K562 (cell line): ENCODE measurements around the gene PLCE1. TPM values are rescaled to one million over a fixed set of nuclear protein-coding genes. Genes with fewer than 3 reads are reported as not detected.

ENCODE experiments used
- ATAC-seq: fragments of 200-7000 bp; cut with Tn5 transposase; 3 replicates; pipeline ENCODE4 v1.9.1; 2020; ENCODE audit warnings: moderate library complexity
- BruUV-seq: library from RNA; stranded (reverse); fragments of 400-500 nt; replicated peaks from 2 replicates; lab custom pipeline; 2021; lab: Mats Ljungman, UMichigan
- CTCF ChIA-PET: fragments of 300-600 bp; formaldehyde crosslinking; extraction: SDS; loops from one replicate; lab custom pipeline; 2021; ENCODE audit warnings: low intra/inter-chr PET ratio; lab: Yijun Ruan, JAX
- POLR2A ChIA-PET: fragments of 300-600, 350-650 bp; sonication (Branson Sonifier 250); formaldehyde crosslinking; extraction: SDS; loops from one replicate; lab custom pipeline; 2021; ENCODE audit warnings: antibody characterized with exemption, inconsistent platforms; lab: Yijun Ruan, JAX
- DNase-seq, 4 experiments: peaks; one replicate each; pipeline versions ENCODE4 v3.0.0 to v3.0.0-alpha.2; 2011 to 2018; ENCODE audit warnings: low spot score in 3 of 4, mixed read lengths in 3 of 4; ENCODE audit errors: extremely low read depth in 1 of 4
- FAIRE-seq: peaks from 2 replicates; lab custom pipeline; 2011; peaks lifted over from hg19 to GRCh38; lab: Jason Lieb, UNC
- H2AFZ ChIP-seq: 2 replicates; pipeline ENCODE4 v1.6.0; 2011; ENCODE audit warnings: low read depth, low read length, control low read depth, inconsistent platforms
- H3K27ac ChIP-seq: fragments of 200-600 bp; 3 replicates; pipeline ENCODE4 v1.8.0; 2011; ENCODE audit warnings: low read depth, mild to moderate bottlenecking, control low read depth, inconsistent platforms, low read length, moderate library complexity, mixed read lengths; ENCODE audit errors: extremely low read depth
- H3K27me3 ChIP-seq, 2 experiments: fragments of 300-600 bp in 1 of 2; 2 replicates in 1 of 2; 3 replicates in 1 of 2; pipeline versions ENCODE4 v1.6.0 to v1.8.0; 2011; ENCODE audit warnings: inconsistent platforms in 2 of 2, low read length in 2 of 2, mild to moderate bottlenecking in 1 of 2, mixed read lengths in 1 of 2, moderate library complexity in 1 of 2; ENCODE audit not compliant: control insufficient read depth in 2 of 2, insufficient read depth in 2 of 2
- H3K36me3 ChIP-seq: fragments of 300-600 bp; 3 replicates; pipeline ENCODE4 v1.8.0; 2011; ENCODE audit warnings: mild to moderate bottlenecking, low read length, inconsistent platforms; ENCODE audit not compliant: control insufficient read depth, insufficient read depth
- H3K4me1 ChIP-seq, 2 experiments: fragments of 200-600 bp in 1 of 2; replicated peaks in 1 of 2; 2 replicates in 1 of 2; 3 replicates in 1 of 2; pipeline versions ENCODE4 v1.5.1 to v1.8.0; 2011; ENCODE audit warnings: inconsistent platforms in 2 of 2, low read length in 2 of 2, mild to moderate bottlenecking in 1 of 2, mixed read lengths in 1 of 2, moderate library complexity in 1 of 2; ENCODE audit not compliant: control insufficient read depth in 2 of 2, insufficient read depth in 2 of 2
- H3K4me2 ChIP-seq: 2 replicates; pipeline ENCODE4 v1.6.1; 2011; ENCODE audit warnings: low read length, control low read depth, inconsistent platforms, mixed read lengths; ENCODE audit not compliant: insufficient read depth
- H3K4me3 ChIP-seq: fragments of 200-600 bp; sonication (generic), shearing (Covaris generic); 2 replicates; pipeline ENCODE4 v1.5.1; 2016; ENCODE audit warnings: control low read depth, inconsistent platforms
- H3K79me2 ChIP-seq: fragments of 200-600 bp; 3 replicates; pipeline ENCODE4 v1.8.0; 2011; ENCODE audit warnings: low read length, inconsistent platforms; ENCODE audit not compliant: control insufficient read depth, insufficient read depth
- H3K9ac ChIP-seq, 2 experiments: 2 replicates each; pipeline versions ENCODE4 v1.6.0 to v1.6.1; 2011; ENCODE audit warnings: low read depth in 2 of 2, low read length in 2 of 2, control low read depth in 1 of 2, inconsistent platforms in 1 of 2, mild to moderate bottlenecking in 1 of 2, mixed read lengths in 1 of 2; ENCODE audit not compliant: insufficient read depth in 1 of 2
- H3K9me1 ChIP-seq: one replicate; pipeline ENCODE4 v1.6.0; 2011; ENCODE audit warnings: inconsistent platforms, mild to moderate bottlenecking, low read length, moderate library complexity; ENCODE audit not compliant: control insufficient read depth, insufficient read depth
- H3K9me3 ChIP-seq: replicated peaks from 2 replicates; pipeline ENCODE4 v1.5.1; 2011; ENCODE audit warnings: low read depth, low read length, inconsistent platforms; ENCODE audit not compliant: control insufficient read depth, insufficient read depth
- H4K20me1 ChIP-seq: replicated peaks from 2 replicates; pipeline ENCODE4 v1.6.1; 2011; ENCODE audit warnings: low read length, inconsistent platforms, mixed read lengths; ENCODE audit not compliant: control insufficient read depth, insufficient read depth
- ETV1 ChIP-seq: fragments of 450-650 bp; conservative IDR thresholded peaks from 2 replicates; pipeline ENCODE4 v1.6.1; 2016; ENCODE audit warnings: missing genetic modification characterization, control low read depth, low read depth, missing compliant biosample characterization
- HDAC3 ChIP-seq: fragments of 450-650 bp; IDR thresholded peaks from 2 replicates; pipeline ENCODE4 v1.6.1; 2018; ENCODE audit warnings: borderline replicate concordance, mild to moderate bottlenecking, moderate library complexity; ENCODE audit not compliant: partially characterized antibody
- HOXB6 ChIP-seq: fragments of 250-450 bp; sonication (Bioruptor Pico); IDR thresholded peaks from 2 replicates; pipeline ENCODE4 v1.5.1; 2022; ENCODE audit warnings: mild to moderate bottlenecking, borderline replicate concordance
- SMARCA4 ChIP-seq: fragments of 450-650 bp; IDR thresholded peaks from 2 replicates; pipeline ENCODE4 v1.6.1; 2016
- XRCC5 ChIP-seq: fragments of 200-400 bp; formaldehyde crosslinking; IDR thresholded peaks from 2 replicates; pipeline ENCODE4 v1.6.1; 2017; ENCODE audit warnings: low read depth, mild to moderate bottlenecking, low read length
- ZBTB34 ChIP-seq: fragments of 250-450 bp; sonication (Bioruptor Pico); IDR thresholded peaks from 2 replicates; pipeline ENCODE4 v1.8.0; 2021; ENCODE audit warnings: mild to moderate bottlenecking, moderate library complexity
- ZBTB8A ChIP-seq: fragments of 450-650 bp; IDR thresholded peaks from 2 replicates; pipeline ENCODE4 v1.6.1; 2018; ENCODE audit warnings: mild to moderate bottlenecking, moderate library complexity; ENCODE audit not compliant: partially characterized antibody
- ZNF318 ChIP-seq, 2 experiments: fragments of 450-650 bp; IDR thresholded peaks; 2 replicates each; pipeline ENCODE4 v1.6.1; 2016; ENCODE audit warnings: mild to moderate bottlenecking in 2 of 2, borderline replicate concordance in 1 of 2, low read depth in 1 of 2, moderate library complexity in 1 of 2
- ZNF766 ChIP-seq: fragments of 200-800 bp; sonication (Bioruptor generic); conservative IDR thresholded peaks from 2 replicates; pipeline ENCODE4 v1.6.1; 2016; ENCODE audit warnings: missing genetic modification characterization, missing compliant biosample characterization
- in situ Hi-C: fragments of 300-500 bp; cut with MboI; formaldehyde crosslinking; loops from 4 replicates; pipeline ENCODE4 v1.15.0; 2018; ENCODE audit warnings: inconsistent platforms, mixed read lengths
- intact Hi-C: fragments of 100-400 bp; cut with micrococcal nuclease; formaldehyde crosslinking; loops from 2 replicates; pipeline ENCODE4 v1.14.2; 2022
- polyA plus RNA-seq, 8 experiments: library from polyadenylated mRNA; depleted of rRNA in 4 of 8; stranded (reverse) in 5 of 8; unstranded in 3 of 8; fragments of >200 nt; fragmentation: Nextera tagmentation in 2 of 8; fragmentation: Illumina TruSeq in 1 of 8; extraction: Ambion mirVana in 2 of 8; extraction: Trizol in 1 of 8; gene quantifications; 2 replicates each; pipeline versions ENCODE4 v1.2.1 to v1.2.3, GENCODE V29; 2011 to 2014; ENCODE audit warnings: inconsistent platforms in 1 of 8, missing spikeins in 1 of 8
- total RNA-seq, 7 experiments: library from RNA; depleted of rRNA in 6 of 7; stranded (reverse); fragments of >200 nt in 6 of 7; fragmentation: Illumina TruSeq in 2 of 7; extraction: Trizol in 2 of 7; gene quantifications; 2 replicates each; pipeline versions ENCODE4 v1.2.1 to v1.2.3, GENCODE V29; 2011 to 2021; ENCODE audit warnings: low replicate concordance in 1 of 7

The PLCE1 gene
- total and polyA plus RNA-seq, 9 of the 15 experiments (the other 6 are each of a cell fraction or from before 2014, with no cell fraction given), result under 0.01 to 0.52 (median 0.13) TPM; not detected in 5

GRCh38 chr10:94010116-94010515, 16.4 kb downstream of the PLCE1 start (continued):
- no peak for TF ChIP-seq ZBTB34 (CRISPR knock-in tag)
- no peak for TF ChIP-seq HOXB6 (CRISPR knock-in tag)

GRCh38 chr10:94010886-94011285, 17.2 kb downstream of the PLCE1 start:
- ChIA-PET POLR2A (no interaction called here), CTCF (no interaction called here)
- DNase-seq, result no peak
- Histone ChIP-seq H3K36me3 (no peaks in the 10 kb centered on the region), H3K27me3 (no peaks in the 10 kb centered on the region), H3K9me3 (no peaks in the 10 kb centered on the region), H3K4me3 (no peak overlapping the region), H3K27ac (no peak overlapping the region), H3K4me1 (no peaks in the 10 kb centered on the region), H3K79me2 (no peaks in the 10 kb centered on the region), H3K9me1 (no peaks in the 10 kb centered on the region), H4K20me1 (no peaks in the 10 kb centered on the region), H2AFZ (no peak overlapping the region), H3K9ac (no peak overlapping the region), H3K4me2 (no peak overlapping the region)
- in situ Hi-C loops, result no loop called here
- intact Hi-C loops, result no loop called here
- TF ChIP-seq ZNF766, result no peak
- TF ChIP-seq HDAC3, result no peak
- no peak for TF ChIP-seq SMARCA4
- no peak for TF ChIP-seq XRCC5
- TF ChIP-seq ETV1 (tag), result no peak
- no peak for TF ChIP-seq ZNF318 (IDR thresholded peaks at IDR 0.05; ENCODE audit: borderline replicate concordance in 1 of 2, low read depth in 1 of 2)
- TF ChIP-seq ZBTB8A, result no peak
- no peak for FAIRE-seq
- ATAC-seq, result no peak
- no TSS peak for BruUV-seq
